ENCODE measurements around the gene IL17C. TPM values are rescaled to one million over a fixed set of nuclear protein-coding genes. Genes with fewer than 3 reads are reported as not detected.

The IL17C gene
- polyA plus RNA-seq, 5 donors, result 0.10 TPM; not detected in 4

- DNase-seq, result no peak
These were observed 10.6 kb upstream of the IL17C start for GRCh38 chr16:88627531-88628411.

- DNase-seq, result no peak
These were observed 9.8 kb upstream of the IL17C start for GRCh38 chr16:88628512-88628974.

DNA sequence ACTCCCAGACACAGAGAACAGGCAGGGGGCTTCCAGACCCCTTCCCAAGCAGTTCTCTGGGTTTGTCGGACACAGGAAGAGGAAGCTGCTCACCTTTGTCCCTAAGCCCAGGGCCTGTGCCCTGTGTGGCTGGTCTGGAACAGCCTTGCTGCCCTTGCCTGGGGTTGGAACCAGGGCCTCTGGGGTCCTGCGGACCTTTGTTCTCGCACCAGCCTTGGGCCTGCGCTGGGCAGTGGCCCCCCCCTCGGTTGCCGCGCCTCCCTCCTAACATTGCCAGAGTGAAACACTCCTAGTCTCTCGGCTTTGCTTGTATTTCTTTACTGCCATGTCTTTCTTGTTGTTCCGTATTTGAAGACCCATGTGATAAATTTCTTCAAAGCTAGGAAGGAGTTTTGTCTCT is 8.5 kb upstream of the IL17C start:
- no peak for DNase-seq

DNA sequence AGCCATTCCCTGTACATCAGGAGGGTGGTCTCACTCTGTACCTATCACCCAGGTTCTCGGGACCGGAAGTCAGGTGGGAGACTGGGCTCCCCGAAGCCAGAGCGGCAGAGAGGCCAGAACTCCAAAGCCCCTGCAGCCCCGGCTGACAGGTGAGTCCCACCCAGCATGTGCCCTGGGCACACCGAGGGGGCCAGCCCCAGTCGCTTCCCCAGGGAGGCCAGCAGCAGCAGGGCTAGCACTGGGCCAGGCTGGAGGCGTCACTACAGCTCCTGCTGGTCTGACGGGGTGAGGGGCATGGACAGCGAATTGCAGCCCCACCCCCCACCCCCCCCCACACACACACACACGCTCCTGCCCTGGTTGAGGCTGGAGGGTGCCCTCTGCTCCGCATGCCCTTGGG is 7.9 kb upstream of the IL17C start:
- DNase-seq, result no peak

GRCh38 chr16:88630941-88631340 is 7.4 kb upstream of the IL17C start:
- no peak for DNase-seq

DNA sequence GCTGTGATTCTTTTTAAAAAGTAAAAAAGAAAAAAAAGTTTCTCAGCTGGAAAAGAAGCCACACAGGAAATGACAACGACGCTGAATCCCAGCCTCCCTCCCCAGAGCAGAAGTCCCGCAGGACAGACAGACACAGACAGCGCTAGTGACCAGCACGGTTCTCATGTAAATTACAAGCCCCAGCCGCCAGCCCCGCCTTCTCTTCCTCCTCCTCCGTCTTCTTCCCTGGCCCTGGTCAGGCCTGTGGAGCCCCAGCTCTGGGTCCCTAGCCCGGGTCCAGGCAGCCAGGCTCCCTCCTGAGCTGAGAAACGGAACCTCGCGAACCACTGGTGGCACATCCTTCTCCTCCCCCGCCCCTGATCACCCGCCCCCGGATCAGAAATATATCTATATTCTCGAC is 7.0 kb upstream of the IL17C start:
- no peak for DNase-seq

- DNase-seq, result no peak
These were observed 6.3 kb upstream of the IL17C start for GRCh38 chr16:88631920-88632586.

DNA sequence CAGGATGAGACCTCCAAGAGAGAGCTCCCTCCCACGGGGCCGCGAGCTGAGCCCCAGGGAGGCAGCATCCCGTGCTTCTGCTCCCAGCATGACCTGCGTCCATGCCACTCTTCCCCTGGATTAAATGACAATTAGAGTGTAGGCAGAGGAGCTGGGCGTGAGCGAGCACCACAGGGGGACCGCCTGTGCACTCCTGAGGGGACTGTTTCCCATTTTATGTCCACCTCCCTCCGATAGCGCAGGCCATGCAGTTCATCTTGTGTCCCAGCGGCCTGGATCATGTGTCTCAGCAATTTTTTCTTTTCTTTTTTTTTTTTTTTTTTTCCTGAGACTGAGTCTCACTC is 5.8 kb upstream of the IL17C start:
- no peak for DNase-seq

DNA sequence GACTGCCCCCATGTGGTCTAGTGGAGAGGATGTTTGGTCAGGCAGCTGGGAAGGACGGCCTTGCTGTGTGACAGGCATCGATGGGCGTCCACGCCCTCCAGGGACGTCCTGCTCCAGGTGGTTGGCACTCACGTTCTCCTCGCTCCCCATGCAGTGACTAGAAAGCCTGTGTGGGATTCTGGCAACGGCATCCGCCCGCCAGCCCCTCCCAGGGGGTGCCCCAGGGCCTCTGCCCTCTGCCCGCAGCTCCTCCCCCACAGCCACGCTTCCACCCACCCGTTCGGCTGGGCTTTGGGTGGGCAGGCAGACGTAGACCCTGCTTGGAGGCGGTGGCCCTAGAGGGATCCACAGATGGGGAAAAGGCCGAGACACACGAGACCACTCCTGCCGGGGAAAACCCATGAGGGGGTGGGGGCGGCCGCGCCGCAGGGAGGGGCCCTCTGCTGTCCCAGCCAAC is 4.7 kb upstream of the IL17C start:
- DNase-seq, result no peak

GRCh38 chr16:88634141-88634993 is 4.0 kb upstream of the IL17C start:
- no peak for DNase-seq

GRCh38 chr16:88634994-88635670 is 3.2 kb upstream of the IL17C start:
- no peak for DNase-seq

DNA sequence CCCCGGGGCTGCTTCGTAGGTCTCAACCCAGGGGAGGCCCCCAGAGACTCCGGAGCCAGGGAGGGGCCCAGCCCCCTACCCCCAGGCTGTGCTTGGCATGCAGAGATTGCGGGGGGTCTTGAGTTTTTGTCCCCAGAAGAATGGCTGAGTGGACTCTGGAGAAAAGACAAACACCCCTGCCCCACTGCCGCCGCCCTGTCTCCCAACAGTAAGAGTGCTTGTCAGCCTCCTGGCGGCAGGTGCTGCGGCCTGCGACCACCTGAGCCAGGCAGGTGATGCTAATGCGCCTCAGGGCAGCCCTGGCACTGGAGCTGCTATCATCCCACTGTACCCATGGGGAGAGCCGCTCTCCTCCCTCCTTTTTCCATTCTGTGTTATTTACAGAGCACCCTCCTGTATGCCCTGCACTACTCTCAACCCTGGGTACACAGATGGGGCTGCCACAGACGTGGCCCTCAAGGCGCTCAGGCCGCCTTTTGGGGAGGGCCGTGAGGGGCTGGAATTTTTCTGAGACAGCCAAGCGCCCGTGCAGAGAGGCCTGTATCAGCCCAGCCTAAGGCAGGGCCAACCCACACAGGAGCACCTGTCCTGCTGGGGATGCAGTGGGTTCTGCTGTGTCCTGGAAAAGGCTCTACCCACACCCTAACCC is 2.6 kb upstream of the IL17C start:
- DNase-seq, result no peak

GRCh38 chr16:88636488-88637265 is 1.7 kb upstream of the IL17C start:
- no peak for DNase-seq

DNA sequence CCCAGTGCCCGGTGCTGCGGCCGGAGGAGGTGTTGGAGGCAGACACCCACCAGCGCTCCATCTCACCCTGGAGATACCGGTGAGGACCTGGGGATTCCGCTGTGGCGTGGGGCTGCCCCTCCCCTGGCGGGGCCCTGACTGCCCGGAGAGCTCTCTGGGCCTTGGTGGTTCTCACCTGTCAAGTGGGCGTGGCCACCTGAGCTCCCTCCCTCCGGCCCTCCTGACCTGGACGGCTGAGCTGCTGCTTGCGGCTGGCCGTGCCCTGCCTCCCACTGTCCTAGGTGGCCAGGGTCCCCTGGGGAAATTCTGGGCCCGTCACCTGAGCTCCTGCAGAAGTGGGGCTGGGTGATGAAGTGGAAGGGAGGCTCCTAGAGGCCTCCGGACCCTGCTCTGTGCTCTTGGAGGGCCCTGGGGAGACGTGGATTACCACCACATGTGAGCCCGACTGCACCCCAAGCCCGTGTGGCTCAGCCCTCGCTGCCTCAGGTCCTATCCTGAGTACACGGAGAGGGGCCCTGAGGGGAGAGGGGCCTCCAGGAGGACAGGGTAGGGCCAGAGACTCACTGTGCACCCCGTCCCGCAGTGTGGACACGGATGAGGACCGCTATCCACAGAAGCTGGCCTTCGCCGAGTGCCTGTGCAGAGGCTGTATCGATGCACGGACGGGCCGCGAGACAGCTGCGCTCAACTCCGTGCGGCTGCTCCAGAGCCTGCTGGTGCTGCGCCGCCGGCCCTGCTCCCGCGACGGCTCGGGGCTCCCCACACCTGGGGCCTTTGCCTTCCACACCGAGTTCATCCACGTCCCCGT is 1.1 kb downstream of the IL17C start:
- DNase-seq, result no peak

GRCh38 chr16:88640039-88640495 is 1.7 kb downstream of the IL17C start:
- no peak for DNase-seq

DNA sequence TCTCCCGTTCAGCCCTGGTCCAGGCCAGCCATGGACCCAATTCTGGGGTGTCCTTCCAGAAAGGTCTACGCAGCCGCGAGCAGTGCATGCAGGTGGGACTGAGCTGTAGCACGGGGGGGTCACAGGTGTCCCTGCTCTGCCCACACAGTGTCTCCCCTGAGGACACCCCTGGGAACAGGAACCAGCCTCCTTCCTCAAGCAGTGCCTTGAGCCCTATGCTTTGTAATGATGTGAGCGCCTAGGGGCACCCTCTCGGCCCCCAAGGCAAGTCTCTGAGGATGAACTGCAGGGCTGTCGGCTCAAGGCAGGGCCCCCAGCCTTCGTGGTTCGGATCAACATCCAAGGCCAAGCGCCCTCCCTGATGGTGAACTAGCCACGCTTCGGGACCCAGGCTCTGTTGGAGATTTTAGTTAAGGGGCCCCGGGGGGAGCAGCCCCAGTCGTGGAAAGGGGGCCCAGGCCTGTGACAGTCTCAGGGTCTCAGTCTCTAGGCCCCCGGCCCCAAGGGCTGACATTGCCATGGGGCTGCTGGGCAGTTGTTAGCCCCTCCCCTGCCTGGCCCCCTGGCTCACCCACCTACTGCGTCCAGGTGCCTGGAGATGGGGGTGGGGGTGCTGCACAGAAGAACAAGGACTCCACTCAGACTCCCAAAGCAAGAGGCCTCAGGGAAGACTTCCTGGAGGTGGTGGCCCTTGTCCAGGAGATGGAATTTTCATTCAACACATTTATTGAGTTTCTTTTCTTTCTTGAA is 2.3 kb downstream of the IL17C start:
- DNase-seq, result no peak

GRCh38 chr16:88642881-88643643 is 4.7 kb downstream of the IL17C start:
- no peak for DNase-seq

DNA sequence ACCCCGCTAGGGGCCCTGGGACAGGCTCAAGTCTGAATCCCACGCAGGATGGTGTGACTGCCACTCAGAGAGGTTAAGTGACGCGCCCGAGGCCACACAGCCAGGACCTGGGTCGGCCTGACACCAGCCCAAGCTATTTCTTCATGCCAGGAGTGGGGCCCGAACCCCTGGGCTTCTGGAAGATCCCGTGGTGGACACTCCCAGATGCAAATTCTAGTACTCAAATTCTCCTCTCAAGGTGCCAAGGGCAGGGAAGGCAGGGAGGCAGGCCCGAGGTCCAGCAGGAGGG is 5.2 kb downstream of the IL17C start:
- DNase-seq, result no peak

Measured in right lung (tissue), 5 donors.